Panc1 (cell line): Measurements from ENCODE around the gene LAG3.

ENCODE experiments used
- CTCF ChIP-seq: fragments of 450-650 bp; IDR thresholded peaks from 2 replicates; pipeline ENCODE4 v1.5.1; 2017; ENCODE audit warnings: mild to moderate bottlenecking
- POLR2AphosphoS5 ChIP-seq: IDR thresholded peaks from 2 replicates; pipeline ENCODE4 v1.6.1; 2012; ENCODE audit warnings: mild to moderate bottlenecking, low read depth, low read length, moderate library complexity

GRCh38 chr12:6817098-6817497, 44.8 kb downstream of the LAG3 start:
- TF ChIP-seq POLR2AphosphoS5 = no peak
- no peak for TF ChIP-seq CTCF
